ENCODE results near the gene EIF2S1. TPM values are rescaled to one million over a fixed set of nuclear protein-coding genes. Genes with fewer than 3 reads are reported as not detected.

Gene EIF2S1
- total RNA-seq, 2 experiments from 2014 or later: 23.1 to 28.8 TPM

- ATAC-seq (ENCODE audit: poor library complexity): no peak
- ChIA-PET CTCF (no interaction called here), POLR2A (no interaction called here)
- H3K27me3 ChIP-seq (ENCODE audit: control insufficient read depth in 1 of 2, insufficient read depth in 2 of 2, low read length in 2 of 2): no peaks in the 10 kb centered on the region
- Mint-ChIP-seq H3K27me3 (no peaks in the 10 kb centered on the region), H3K4me3 (no peak overlapping the region), H3K27ac (no peak overlapping the region), H3K4me1 (ENCODE audit: low read depth) (no peaks in the 10 kb centered on the region), H3K36me3 (ENCODE audit: low read depth) (peaks cover 75% of the 10 kb centered on the region), H3K9me3 (no peaks in the 10 kb centered on the region)
- H3K4me3 ChIP-seq (ENCODE audit: low read length): no peak overlapping the region
- TF ChIP-seq CTCF (IDR thresholded peaks at IDR 0.05): no peak
- H3K9me3 ChIP-seq (ENCODE audit: control insufficient read depth in 1 of 2, insufficient read depth in 1 of 2, low read length in 2 of 2): no peaks in the 10 kb centered on the region
- peaks cover 67% of the 10 kb centered on the region for H3K36me3 ChIP-seq (ENCODE audit: insufficient read depth, low read length)
- no peaks in the 10 kb centered on the region for H3K4me1 ChIP-seq (ENCODE audit: insufficient read depth, low read length)
- no peak for DNase-seq
- intact Hi-C loops (cut with DNase I, micrococcal nuclease): no loop called here
- no peak overlapping the region for H3K27ac ChIP-seq (ENCODE audit: low read depth in 1 of 2, low read length in 2 of 2)
Measured at GRCh38 chr14:67345583-67345982, 14.5 kb upstream of the EIF2S1 start.

- Mint-ChIP-seq H3K36me3 (ENCODE audit: low read depth) (peaks cover 51% of the 10 kb centered on the region), H3K27ac (no peak overlapping the region), H3K27me3 (no peaks in the 10 kb centered on the region), H3K4me1 (ENCODE audit: low read depth) (peaks cover 23% of the 10 kb centered on the region), H3K4me3 (no peak overlapping the region), H3K9me3 (no peaks in the 10 kb centered on the region)
- DNase-seq (no peak), ATAC-seq (ENCODE audit: poor library complexity) (no peak)
- H3K27me3 ChIP-seq (ENCODE audit: control insufficient read depth in 1 of 2, insufficient read depth in 2 of 2, low read length in 2 of 2): no peaks in the 10 kb centered on the region
- no peak overlapping the region for H3K4me3 ChIP-seq (ENCODE audit: low read length)
- intact Hi-C loops (cut with DNase I, micrococcal nuclease): no loop called here
- no peak for TF ChIP-seq CTCF (IDR thresholded peaks at IDR 0.05)
- ChIA-PET CTCF (interaction anchor here (1.2 kb wide), 1 partner anchor 8 kb away, joined by 3 read pairs; the partner anchor contains the start of genes ATP6V1D and EIF2S1), POLR2A (no interaction called here)
- H3K27ac ChIP-seq (ENCODE audit: low read depth in 1 of 2, low read length in 2 of 2): no peak overlapping the region
- H3K9me3 ChIP-seq (ENCODE audit: control insufficient read depth in 1 of 2, insufficient read depth in 1 of 2, low read length in 2 of 2): no peaks in the 10 kb centered on the region
- no peaks in the 10 kb centered on the region for H3K4me1 ChIP-seq (ENCODE audit: insufficient read depth, low read length)
- peaks cover 36% of the 10 kb centered on the region for H3K36me3 ChIP-seq (ENCODE audit: insufficient read depth, low read length)
Measured at GRCh38 chr14:67352055-67352454, 8.1 kb upstream of the EIF2S1 start.

GRCh38 chr14:67357186-67357968, 2.8 kb upstream of the EIF2S1 start:
- Histone ChIP-seq H3K4me1 (ENCODE audit: insufficient read depth, low read length) (peaks cover 30% of the 10 kb centered on the region), H3K27ac (ENCODE audit: low read depth in 1 of 2, low read length in 2 of 2) (no peak overlapping the region), H3K36me3 (ENCODE audit: insufficient read depth, low read length) (peaks cover under 1% of the 10 kb centered on the region), H3K9me3 (ENCODE audit: control insufficient read depth in 1 of 2, insufficient read depth in 1 of 2, low read length in 2 of 2) (no peaks in the 10 kb centered on the region), H3K27me3 (ENCODE audit: control insufficient read depth in 1 of 2, insufficient read depth in 2 of 2, low read length in 2 of 2) (no peaks in the 10 kb centered on the region), H3K4me3 (ENCODE audit: low read length) (no peak overlapping the region)
- H3K4me3 Mint-ChIP-seq: peak overlapping the region; percentile 95
- ChIA-PET POLR2A (no interaction called here), CTCF (no interaction called here)
- intact Hi-C loops (cut with DNase I, micrococcal nuclease): loop anchor here in 1 of 2 experiments (5.0 kb wide), 1 partner anchor 460 kb away; the partner anchor contains the start of genes RAD51B and ZFYVE26
- H3K4me1 Mint-ChIP-seq (ENCODE audit: low read depth): peaks cover 72% of the 10 kb centered on the region
- H3K27me3 Mint-ChIP-seq: no peaks in the 10 kb centered on the region
- peak overlapping the region; percentile 93 for H3K27ac Mint-ChIP-seq
- peaks cover 33% of the 10 kb centered on the region for H3K36me3 Mint-ChIP-seq (ENCODE audit: low read depth)
- ATAC-seq (ENCODE audit: poor library complexity) (no peak), DNase-seq (no peak)
- TF ChIP-seq CTCF (IDR thresholded peaks at IDR 0.05): no peak
- no peaks in the 10 kb centered on the region for H3K9me3 Mint-ChIP-seq
